Measurements from ENCODE around the gene PPP1R27. TPM values are rescaled to one million over a fixed set of nuclear protein-coding genes. Genes with fewer than 3 reads are reported as not detected.

PPP1R27 gene
- total RNA-seq, 1 experiment from 2014 or later: not detected

DNA sequence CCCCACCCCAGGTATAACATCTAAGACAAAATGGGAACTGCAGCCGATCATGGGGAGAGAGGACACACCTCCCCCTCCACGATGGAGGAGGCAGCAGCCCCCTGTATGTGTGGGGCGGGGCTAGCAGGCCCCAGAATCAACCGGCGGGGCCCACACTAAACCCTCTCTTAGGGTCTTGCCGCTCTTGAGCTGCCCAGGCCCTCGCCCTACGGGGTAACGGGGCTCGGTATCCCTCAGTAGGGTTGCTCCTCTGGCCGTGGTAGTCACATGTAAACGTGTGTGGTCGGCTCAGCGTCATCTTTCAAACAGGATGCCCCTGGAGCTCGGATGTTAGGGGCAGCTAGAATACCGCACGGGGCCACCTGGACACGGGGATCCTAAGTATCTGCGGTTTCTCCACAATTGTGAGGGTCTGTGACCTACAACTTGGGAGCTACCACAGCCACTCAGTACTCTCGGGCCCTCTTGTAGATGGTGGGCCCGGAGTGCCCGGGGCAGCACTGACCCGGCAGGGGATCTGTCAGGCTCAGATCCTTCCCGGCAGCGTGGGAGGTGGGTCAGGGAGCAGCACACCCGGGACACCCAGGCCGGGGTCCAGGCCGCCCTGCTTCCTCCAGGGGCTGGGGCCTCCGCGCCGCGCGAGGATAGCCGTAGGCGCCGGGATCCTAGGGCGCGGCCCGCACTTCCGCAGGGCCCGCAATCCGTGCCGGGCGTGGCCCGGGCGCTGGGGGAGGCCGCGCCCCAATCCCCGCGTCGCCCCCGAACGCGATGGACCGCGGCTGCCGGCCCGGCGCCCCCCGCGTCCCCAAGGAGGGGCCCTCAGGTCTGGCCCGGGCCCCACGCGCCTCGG lies 35.5 kb upstream of the PPP1R27 start:
- H3K36me3 Mint-ChIP-seq (ENCODE audit: insufficient read depth, unreplicated experiment): peaks cover 64% of the 10 kb centered on the region
- H3K27ac Mint-ChIP-seq (ENCODE audit: low read depth, unreplicated experiment): peak overlapping the region; percentile 69
- TF ChIP-seq, protein P1, sequence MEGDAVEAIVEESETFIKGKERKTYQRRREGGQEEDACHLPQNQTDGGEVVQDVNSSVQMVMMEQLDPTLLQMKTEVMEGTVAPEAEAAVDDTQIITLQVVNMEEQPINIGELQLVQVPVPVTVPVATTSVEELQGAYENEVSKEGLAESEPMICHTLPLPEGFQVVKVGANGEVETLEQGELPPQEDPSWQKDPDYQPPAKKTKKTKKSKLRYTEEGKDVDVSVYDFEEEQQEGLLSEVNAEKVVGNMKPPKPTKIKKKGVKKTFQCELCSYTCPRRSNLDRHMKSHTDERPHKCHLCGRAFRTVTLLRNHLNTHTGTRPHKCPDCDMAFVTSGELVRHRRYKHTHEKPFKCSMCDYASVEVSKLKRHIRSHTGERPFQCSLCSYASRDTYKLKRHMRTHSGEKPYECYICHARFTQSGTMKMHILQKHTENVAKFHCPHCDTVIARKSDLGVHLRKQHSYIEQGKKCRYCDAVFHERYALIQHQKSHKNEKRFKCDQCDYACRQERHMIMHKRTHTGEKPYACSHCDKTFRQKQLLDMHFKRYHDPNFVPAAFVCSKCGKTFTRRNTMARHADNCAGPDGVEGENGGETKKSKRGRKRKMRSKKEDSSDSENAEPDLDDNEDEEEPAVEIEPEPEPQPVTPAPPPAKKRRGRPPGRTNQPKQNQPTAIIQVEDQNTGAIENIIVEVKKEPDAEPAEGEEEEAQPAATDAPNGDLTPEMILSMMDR (IDR thresholded peaks at IDR 0.05; ENCODE audit: unreplicated experiment): no peak
- CTCF ChIA-PET: interaction anchor here (0.6 to 0.7 kb wide), 2 partner anchors 41 to 111 kb away, joined by 3 read pairs; no protein-coding TSS in a partner anchor
- H3K4me1 Mint-ChIP-seq (ENCODE audit: insufficient read depth, unreplicated experiment): peaks cover 18% of the 10 kb centered on the region
- H3K4me3 Mint-ChIP-seq (ENCODE audit: unreplicated experiment): peak overlapping the region; percentile 72
- H3K27me3 Mint-ChIP-seq (ENCODE audit: insufficient read depth, unreplicated experiment): no peaks in the 10 kb centered on the region
- intact Hi-C loops (cut with micrococcal nuclease): no loop called here
- peak; percentile 53 for DNase-seq (ENCODE audit: unreplicated experiment)
- BruUV-seq (replicated peaks): no TSS peak
- H3K9me3 Mint-ChIP-seq (ENCODE audit: unreplicated experiment): no peaks in the 10 kb centered on the region
- POLR2A ChIA-PET: interaction anchor here (0.6 to 4.1 kb wide), 14 partner anchors 9 to 318 kb away, joined by 3 to 27 read pairs (median 8); partner anchors contain the start of genes ARL16, HGS, MCRIP1 and MRPL12

DNA sequence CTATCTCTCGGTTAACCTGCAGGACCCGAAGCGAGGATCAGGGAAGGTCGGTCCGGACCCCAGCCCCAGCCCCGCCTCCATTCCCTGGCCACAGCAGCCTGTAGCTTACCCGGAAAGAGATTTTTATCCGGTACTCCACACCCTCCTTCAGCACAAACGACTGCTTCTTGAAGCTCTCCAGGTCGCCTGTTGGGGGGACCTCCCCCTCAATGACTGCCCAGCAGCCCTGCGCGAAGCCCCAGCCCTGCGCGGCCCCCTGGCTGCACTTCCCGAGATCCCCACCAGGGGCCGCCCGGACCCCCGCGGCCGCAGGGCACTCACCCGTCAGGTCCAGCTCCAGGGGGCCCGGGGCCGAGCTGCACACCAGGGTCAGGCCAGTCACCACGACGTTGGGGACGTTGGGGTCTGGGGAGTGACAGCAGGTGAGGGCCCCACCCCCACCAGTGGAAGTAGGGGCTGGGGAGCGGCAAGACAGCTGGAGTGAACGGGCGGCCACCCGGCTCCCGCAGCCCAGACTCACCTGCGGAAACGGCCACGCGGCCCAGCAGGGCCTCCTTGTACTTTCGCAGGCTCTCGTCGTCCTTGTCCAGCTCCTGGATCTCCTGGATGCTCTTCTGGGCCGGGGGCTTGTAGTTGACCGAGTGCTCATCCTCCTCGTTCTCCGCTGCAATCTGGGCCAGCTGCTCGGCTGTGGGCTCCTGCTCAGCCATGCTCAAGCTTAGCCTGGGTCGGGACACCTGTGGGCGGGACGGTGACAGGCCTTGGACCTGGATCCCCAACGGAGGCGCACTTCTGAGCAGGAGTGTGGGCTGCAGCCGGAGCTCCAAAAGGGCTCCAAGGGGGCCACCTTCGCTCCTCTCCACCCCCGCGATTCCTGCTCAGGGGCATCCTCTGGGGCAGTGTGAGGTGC lies 34.6 kb upstream of the PPP1R27 start:
- H3K36me3 Mint-ChIP-seq (ENCODE audit: insufficient read depth, unreplicated experiment): peaks cover 70% of the 10 kb centered on the region

DNA sequence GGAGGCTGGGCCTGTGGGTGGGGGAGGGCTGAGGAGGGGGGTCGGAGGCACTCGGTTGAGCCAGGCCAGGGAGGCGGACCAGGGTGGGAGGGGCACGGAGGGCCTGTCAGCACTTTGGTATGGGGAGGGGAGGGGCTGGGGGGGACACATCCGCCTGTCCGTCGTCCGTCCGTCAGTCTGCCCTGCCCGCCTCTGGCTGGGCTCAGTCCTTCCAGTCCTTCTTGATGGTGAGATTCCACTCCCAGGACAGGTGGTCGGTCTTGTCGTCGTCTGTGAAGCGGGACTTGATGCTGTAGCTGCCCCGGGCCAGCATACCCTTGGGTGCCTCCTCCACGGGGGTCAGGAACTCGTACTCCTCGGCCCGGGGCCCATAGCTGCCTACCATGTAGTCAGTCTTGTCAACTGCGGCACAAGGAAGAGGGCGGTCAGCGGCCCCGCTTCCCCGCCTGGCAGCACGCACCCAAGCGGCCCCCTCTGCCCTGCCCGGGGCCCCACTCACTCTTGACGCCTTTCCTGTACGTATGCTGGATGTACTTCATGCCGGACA lies 33.9 kb upstream of the PPP1R27 start:
- TF ChIP-seq, protein P1 (IDR thresholded peaks at IDR 0.05; ENCODE audit: unreplicated experiment): no peak
- peak overlapping the region; percentile 69 for H3K27ac Mint-ChIP-seq (ENCODE audit: low read depth, unreplicated experiment)
- TSS peak; percentile 56 for BruUV-seq (replicated peaks)
- H3K9me3 Mint-ChIP-seq (ENCODE audit: unreplicated experiment): no peaks in the 10 kb centered on the region
- peaks cover 19% of the 10 kb centered on the region for H3K4me1 Mint-ChIP-seq (ENCODE audit: insufficient read depth, unreplicated experiment)
- peak; percentile 77 for DNase-seq (ENCODE audit: unreplicated experiment)
- H3K4me3 Mint-ChIP-seq (ENCODE audit: unreplicated experiment): peak overlapping the region; percentile 72
- H3K27me3 Mint-ChIP-seq (ENCODE audit: insufficient read depth, unreplicated experiment): no peaks in the 10 kb centered on the region
- H3K36me3 Mint-ChIP-seq (ENCODE audit: insufficient read depth, unreplicated experiment): peaks cover 77% of the 10 kb centered on the region
- ChIA-PET CTCF (interaction anchor here (0.6 to 0.7 kb wide), 3 partner anchors 24 to 796 kb away, joined by 3 read pairs; no protein-coding TSS in a partner anchor), POLR2A (interaction anchor here (0.6 to 3.8 kb wide), 7 partner anchors 7 to 67 kb away, joined by 3 to 27 read pairs (median 17); partner anchors contain the start of gene P4HB)
- intact Hi-C loops (cut with micrococcal nuclease): loop anchor here (10.0 kb wide), 1 partner anchor 46 kb away; the partner anchor contains the start of genes PCYT2 and SIRT7

More for the DNA sequence above, 34.6 kb upstream of the PPP1R27 start:
- Mint-ChIP-seq H3K4me1 (ENCODE audit: insufficient read depth, unreplicated experiment) (peaks cover 18% of the 10 kb centered on the region), H3K27me3 (ENCODE audit: insufficient read depth, unreplicated experiment) (no peaks in the 10 kb centered on the region), H3K4me3 (ENCODE audit: unreplicated experiment) (peak overlapping the region; percentile 72), H3K9me3 (ENCODE audit: unreplicated experiment) (no peaks in the 10 kb centered on the region), H3K27ac (ENCODE audit: low read depth, unreplicated experiment) (peak overlapping the region; percentile 69)
- intact Hi-C loops (cut with micrococcal nuclease): loop anchor here (10.0 kb wide), 1 partner anchor 45 kb away; the partner anchor contains the start of genes PCYT2 and SIRT7
- DNase-seq (ENCODE audit: unreplicated experiment): peak; percentile 40
- ChIA-PET CTCF (interaction anchor here (0.6 to 0.7 kb wide), 5 partner anchors 24 to 795 kb away, joined by 3 read pairs; no protein-coding TSS in a partner anchor), POLR2A (interaction anchor here (0.7 to 3.8 kb wide), 13 partner anchors 8 to 229 kb away, joined by 3 to 27 read pairs (median 7); partner anchors contain the start of genes ARL16, HGS, MCRIP1 and MRPL12)
- TF ChIP-seq, protein P1 (IDR thresholded peaks at IDR 0.05; ENCODE audit: unreplicated experiment): peak; percentile 84
- no TSS peak for BruUV-seq (replicated peaks)
